Activated naive CD4-positive, alpha-beta T cell treated with anti-CD3 and anti-CD28 coated beads, Interleukin-2, amount 50 U/mL, for 16 hours (primary cell): ENCODE data around the gene SPANXA2.
"Not testable (repeated sequence)": the region's sequence is repeated elsewhere in the genome, so short reads cannot be mapped to it uniquely, and the experiment has no call there.

ENCODE experiments used
- DNase-seq: peaks from one replicate; pipeline ENCODE4 v3.0.0-alpha.2; 2020

Gene SPANXA2, protein sequence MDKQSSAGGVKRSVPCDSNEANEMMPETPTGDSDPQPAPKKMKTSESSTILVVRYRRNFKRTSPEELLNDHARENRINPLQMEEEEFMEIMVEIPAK

GRCh38 chrX:141589408-141589807 lies at the start of gene SPANXA2:
SPANXA2 (plus strand) TSS chrX:141589708; CDS start chrX:141589768, 60 bp downstream.
- DNase-seq, result not testable (repeated sequence)

GRCh38 chrX:141542551-141542950 lies 47.0 kb upstream of the SPANXA2 start:
- DNase-seq, result not testable (repeated sequence)

- not testable (repeated sequence) for DNase-seq
Observed at GRCh38 chrX:141584638-141585037, 4.9 kb upstream of the SPANXA2 start, which contains the start of gene SPANXA1. SPANXA1 (minus strand) TSS chrX:141584738; CDS start chrX:141584678, 60 bp downstream.

DNA sequence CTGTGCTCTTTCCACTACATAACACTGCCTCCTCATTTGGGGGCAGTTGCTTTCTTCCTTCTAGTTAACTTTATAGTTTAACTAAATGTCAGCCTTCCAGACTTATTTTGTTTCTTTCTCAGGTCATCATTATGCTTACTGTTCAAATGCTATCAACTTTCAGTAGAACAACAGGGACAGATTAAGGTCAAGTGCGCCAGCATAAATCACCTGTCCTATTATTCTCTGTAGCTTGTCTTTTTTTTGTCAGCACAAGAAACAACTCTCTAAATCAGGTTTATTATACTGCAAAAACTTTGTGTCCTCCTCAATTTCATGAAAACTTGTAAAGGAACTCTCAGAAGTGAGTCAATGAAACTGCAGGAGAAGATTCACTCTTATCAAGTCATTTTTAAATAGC lies 19.6 kb downstream of the SPANXA2 start:
- DNase-seq, result no peak

GRCh38 chrX:141619336-141619735 lies 29.8 kb downstream of the SPANXA2 start:
- no peak for DNase-seq

DNA sequence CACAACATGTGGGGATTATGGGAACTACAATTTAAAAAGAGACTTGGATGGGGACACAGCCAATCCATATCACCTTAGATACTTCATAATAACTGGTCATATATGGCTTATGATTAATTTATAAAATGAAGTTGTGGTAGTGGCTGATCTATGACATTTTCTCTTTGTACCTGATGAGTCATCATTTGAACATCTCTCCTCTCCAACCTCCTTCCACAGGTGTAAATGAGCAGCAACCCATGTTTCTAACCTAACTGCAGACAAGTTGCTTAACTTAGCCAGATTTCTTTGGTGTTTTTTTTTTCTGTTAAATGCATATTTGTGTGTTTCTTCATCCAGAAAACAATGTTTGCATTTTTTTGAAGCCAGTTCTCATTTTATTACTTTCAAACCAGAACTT lies 42.6 kb downstream of the SPANXA2 start:
- DNase-seq, result no peak

DNA sequence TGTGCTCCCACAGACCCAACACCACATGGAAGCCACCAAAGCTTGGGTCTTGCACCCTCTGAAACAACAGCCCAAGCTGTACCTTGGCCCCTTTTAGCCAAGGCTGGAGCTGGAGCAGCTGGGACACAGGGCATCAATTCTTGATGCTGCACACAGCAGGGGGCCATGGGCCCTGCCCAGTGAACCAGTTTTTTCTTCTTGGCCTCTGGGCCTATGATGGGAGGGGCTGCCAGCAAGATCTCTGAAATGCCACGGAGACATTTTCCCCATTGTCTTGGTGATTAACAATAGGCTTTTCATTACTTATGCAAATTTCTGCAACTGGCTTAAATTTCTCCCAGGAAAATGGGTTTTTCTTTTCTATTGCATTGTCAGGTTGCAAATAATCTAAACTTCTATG lies 49.0 kb downstream of the SPANXA2 start:
- DNase-seq, result no peak
